Measurements from ENCODE around the gene GJA9. TPM values are rescaled to one million over a fixed set of nuclear protein-coding genes. Genes with fewer than 3 reads are reported as not detected.

GJA9 gene
- polyA plus RNA-seq, 4 donors, result 0.31 TPM; not detected in 3

- no peak for DNase-seq
- H3K4me1 ChIP-seq (ENCODE audit: control insufficient read depth in 3 of 3, insufficient read depth in 2 of 3, low read depth in 1 of 3, low read length in 2 of 3), result peaks cover 0 to 4% (median 0%) of the 10 kb centered on the region in 3 donors
- no peak overlapping the region for H3K4me3 ChIP-seq (ENCODE audit: low read depth in 1 of 3, low read length in 3 of 3)
- peaks cover 0 to 7% (median 3%) of the 10 kb centered on the region in 3 donors for H3K36me3 ChIP-seq (ENCODE audit: control insufficient read depth in 3 of 3, insufficient read depth in 2 of 3, low read depth in 1 of 3, low read length in 3 of 3)
- WGBS, 3 donors, result 95 to 97% (median 96%) methylated on average over 8 of the region's 8 CpGs
- no peaks in the 10 kb centered on the region for H3K27me3 ChIP-seq (ENCODE audit: control insufficient read depth in 3 of 3, insufficient read depth in 3 of 3, low read length in 3 of 3)
- no peaks in the 10 kb centered on the region for H3K9me3 ChIP-seq (ENCODE audit: control insufficient read depth in 2 of 2, insufficient read depth in 1 of 2, low read depth in 1 of 2, low read length in 1 of 2)
- no peak overlapping the region for H3K27ac ChIP-seq (ENCODE audit: low read depth in 1 of 3, low read length in 2 of 3)
- FAIRE-seq, result no peak
Measured at GRCh38 chr1:38867208-38867607, 14.2 kb downstream of the GJA9 start.

DNA sequence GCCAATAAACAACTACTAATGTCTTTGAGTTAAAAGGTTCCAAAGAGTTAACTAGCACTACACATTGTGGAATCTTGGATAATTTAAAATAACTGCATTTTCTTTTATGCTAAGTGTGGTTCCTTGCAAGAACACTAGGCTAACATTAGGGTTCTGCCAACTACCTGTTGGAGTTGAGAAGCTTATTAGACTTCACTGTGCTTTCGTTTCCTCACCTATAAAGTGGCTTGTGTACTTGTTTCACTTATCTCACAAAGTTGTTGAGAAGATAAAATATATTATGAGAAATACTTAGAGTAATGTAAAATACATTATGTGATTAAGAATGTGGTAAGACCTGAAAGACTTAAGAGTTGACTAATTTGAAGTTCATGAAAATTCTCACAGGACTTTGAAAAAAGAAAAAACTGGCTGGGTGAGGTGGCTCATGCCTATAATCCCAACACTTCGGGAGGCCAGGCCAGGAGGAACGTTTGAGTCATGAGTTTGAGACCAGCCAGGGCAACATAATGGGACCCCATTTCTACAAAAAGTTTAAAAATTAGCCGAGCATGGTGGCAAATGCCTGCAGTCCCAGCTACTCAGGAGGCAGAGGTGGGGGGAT is 16.2 kb downstream of the GJA9 start:
- Histone ChIP-seq H3K4me3 (ENCODE audit: low read depth in 1 of 3, low read length in 3 of 3) (no peak overlapping the region), H3K27me3 (ENCODE audit: control insufficient read depth in 3 of 3, insufficient read depth in 3 of 3, low read length in 3 of 3) (no peaks in the 10 kb centered on the region), H3K36me3 (ENCODE audit: control insufficient read depth in 3 of 3, insufficient read depth in 2 of 3, low read depth in 1 of 3, low read length in 3 of 3) (peaks cover 0 to 7% (median 4%) of the 10 kb centered on the region in 3 donors), H3K9me3 (ENCODE audit: control insufficient read depth in 2 of 2, insufficient read depth in 1 of 2, low read depth in 1 of 2, low read length in 1 of 2) (no peaks in the 10 kb centered on the region), H3K27ac (ENCODE audit: low read depth in 1 of 3, low read length in 2 of 3) (no peak overlapping the region), H3K4me1 (ENCODE audit: control insufficient read depth in 3 of 3, insufficient read depth in 2 of 3, low read depth in 1 of 3, low read length in 2 of 3) (peaks cover 0 to 6% (median 0%) of the 10 kb centered on the region in 3 donors)
- 74 to 81% (median 78%) methylated on average over 4 of the region's 4 CpGs for WGBS, 3 donors
- FAIRE-seq (no peak), DNase-seq (no peak)

GRCh38 chr1:38860454-38860795 is 21.0 kb downstream of the GJA9 start:
- peak overlapping the region in 2 of 3 donors; percentile 66 to 70 for H3K27ac ChIP-seq (ENCODE audit: low read depth in 1 of 3, low read length in 2 of 3)
- FAIRE-seq (no peak), DNase-seq (peak; percentile 21 to 50)

DNA sequence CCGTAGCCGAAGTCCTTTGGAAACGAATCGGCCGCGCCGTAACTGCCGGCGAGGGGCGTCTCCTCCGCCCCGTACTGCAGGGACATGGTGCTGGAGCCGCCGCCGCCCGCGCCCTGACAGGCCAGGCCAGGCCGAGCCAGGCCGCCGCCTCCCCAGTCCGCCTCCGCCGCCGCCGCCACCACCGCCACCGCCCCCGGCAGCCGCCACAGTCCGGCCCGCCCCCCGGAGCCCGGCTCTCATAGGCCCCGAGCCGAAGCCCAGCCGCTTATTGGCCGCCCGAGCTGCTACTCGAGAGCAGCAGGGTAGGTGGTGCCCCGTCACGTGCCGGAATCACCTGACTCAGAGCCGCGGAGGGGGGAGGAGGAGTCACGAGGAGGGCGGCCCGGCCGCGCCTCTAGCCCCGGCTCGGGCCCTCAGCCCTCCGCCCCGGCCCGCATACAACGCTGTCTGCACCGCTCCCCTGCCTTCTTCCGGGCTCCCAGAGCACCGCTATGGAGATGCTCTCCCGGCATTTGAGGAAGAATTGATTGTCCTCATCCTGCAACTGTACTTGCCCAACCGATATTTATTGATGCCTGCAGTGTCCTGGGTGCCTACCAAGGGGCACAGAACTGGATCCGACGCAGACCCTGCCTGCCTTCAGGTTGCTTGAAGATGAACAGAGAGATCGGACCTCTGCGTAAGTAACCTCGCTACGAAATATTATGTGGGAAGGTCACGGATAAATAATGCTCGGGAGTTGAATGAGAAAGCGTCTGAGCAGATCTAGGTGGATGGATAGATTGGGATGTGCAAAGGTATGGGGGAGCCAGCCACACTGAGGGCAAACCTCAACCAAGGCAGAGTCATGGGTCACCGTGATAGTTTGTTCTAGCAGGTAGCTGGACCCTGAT is 21.6 kb downstream of the GJA9 start, which contains the start of gene RRAGC:
RRAGC (minus strand) TSS at position 212 of the 893 bp plus-strand sequence; CDS start at position 86, 126 bp downstream.
- Histone ChIP-seq H3K4me3 (ENCODE audit: low read depth in 1 of 3, low read length in 3 of 3) (peak within 1 kb of the TSS; percentile 63 to 99 (median 86)), H3K27ac (ENCODE audit: low read depth in 1 of 3, low read length in 2 of 3) (peak within 1 kb of the TSS; percentile 79 to 94 (median 93)), H3K27me3 (ENCODE audit: control insufficient read depth in 3 of 3, insufficient read depth in 3 of 3, low read length in 3 of 3) (no peaks in the 10 kb centered on the region), H3K9me3 (ENCODE audit: control insufficient read depth in 2 of 2, insufficient read depth in 1 of 2, low read depth in 1 of 2, low read length in 1 of 2) (no peaks in the 10 kb centered on the region), H3K4me1 (ENCODE audit: control insufficient read depth in 3 of 3, insufficient read depth in 2 of 3, low read depth in 1 of 3, low read length in 2 of 3) (peaks cover 0 to 14% (median 3%) of the 10 kb centered on the region in 3 donors), H3K36me3 (ENCODE audit: control insufficient read depth in 3 of 3, insufficient read depth in 2 of 3, low read depth in 1 of 3, low read length in 3 of 3) (peaks cover 0 to 8% (median 0%) of the 10 kb centered on the region in 3 donors)
- WGBS, 3 donors, result 0% methylated on average over 43 to 70 of the region's 70 CpGs
- FAIRE-seq (no peak), DNase-seq (peak; percentile 99)

More at GRCh38 chr1:38860454-38860795, 21.0 kb downstream of the GJA9 start:
- 3 to 9% (median 7%) methylated on average over 6 of the region's 6 CpGs for WGBS, 3 donors
- Histone ChIP-seq H3K4me1 (ENCODE audit: control insufficient read depth in 3 of 3, insufficient read depth in 2 of 3, low read depth in 1 of 3, low read length in 2 of 3) (peaks cover 0 to 14% (median 3%) of the 10 kb centered on the region in 3 donors), H3K4me3 (ENCODE audit: low read depth in 1 of 3, low read length in 3 of 3) (peak overlapping the region; percentile 33 to 83 (median 63)), H3K9me3 (ENCODE audit: control insufficient read depth in 2 of 2, insufficient read depth in 1 of 2, low read depth in 1 of 2, low read length in 1 of 2) (no peaks in the 10 kb centered on the region), H3K27me3 (ENCODE audit: control insufficient read depth in 3 of 3, insufficient read depth in 3 of 3, low read length in 3 of 3) (no peaks in the 10 kb centered on the region), H3K36me3 (ENCODE audit: control insufficient read depth in 3 of 3, insufficient read depth in 2 of 3, low read depth in 1 of 3, low read length in 3 of 3) (peaks cover 0 to 5% (median 2%) of the 10 kb centered on the region in 3 donors)

DNA sequence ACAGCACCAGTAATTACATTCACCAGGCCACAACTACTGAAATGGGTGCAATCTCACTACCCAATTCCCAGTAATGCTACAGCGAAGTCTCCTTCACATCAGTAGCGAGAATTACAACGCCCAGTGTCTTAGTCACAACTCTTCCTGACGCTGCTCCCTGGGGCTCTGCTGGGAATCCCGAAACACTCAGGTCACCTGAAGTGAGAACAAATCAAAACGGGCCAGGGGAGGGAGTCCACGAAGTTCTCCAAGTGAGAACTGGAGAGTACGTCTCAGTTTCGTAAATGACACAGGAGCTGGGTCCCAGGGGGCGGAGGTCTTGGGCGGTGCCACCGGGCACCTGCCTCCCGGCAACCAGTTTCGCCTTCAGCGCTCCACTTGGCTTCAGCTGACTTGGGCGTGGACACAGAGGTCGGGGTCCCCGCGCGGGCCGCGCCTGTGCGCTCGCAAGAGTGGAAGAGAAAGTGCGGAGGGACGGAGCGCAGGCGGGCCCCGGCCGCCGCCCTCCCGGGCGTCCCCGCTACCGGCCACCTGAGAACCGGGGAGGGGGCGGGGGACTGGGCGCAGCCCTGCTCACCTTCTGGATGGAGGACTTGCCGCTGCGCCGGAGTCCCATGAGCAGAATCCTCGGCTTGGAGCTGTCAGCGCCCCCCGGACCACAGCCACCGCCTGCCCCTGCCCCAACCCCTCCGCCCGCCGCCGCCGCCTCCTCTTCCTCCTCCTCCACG is 22.4 kb downstream of the GJA9 start:
- Histone ChIP-seq H3K27ac (ENCODE audit: low read depth in 1 of 3, low read length in 2 of 3) (peak overlapping the region; percentile 79 to 94 (median 93)), H3K27me3 (ENCODE audit: control insufficient read depth in 3 of 3, insufficient read depth in 3 of 3, low read length in 3 of 3) (no peaks in the 10 kb centered on the region), H3K36me3 (ENCODE audit: control insufficient read depth in 3 of 3, insufficient read depth in 2 of 3, low read depth in 1 of 3, low read length in 3 of 3) (peaks cover 0 to 11% (median 0%) of the 10 kb centered on the region in 3 donors), H3K9me3 (ENCODE audit: control insufficient read depth in 2 of 2, insufficient read depth in 1 of 2, low read depth in 1 of 2, low read length in 1 of 2) (no peaks in the 10 kb centered on the region), H3K4me1 (ENCODE audit: control insufficient read depth in 3 of 3, insufficient read depth in 2 of 3, low read depth in 1 of 3, low read length in 2 of 3) (peaks cover 0 to 14% (median 3%) of the 10 kb centered on the region in 3 donors), H3K4me3 (ENCODE audit: low read depth in 1 of 3, low read length in 3 of 3) (peak overlapping the region; percentile 63 to 99 (median 86))
- WGBS, 3 donors, result 0 to 1% (median 0%) methylated on average over 32 to 51 of the region's 51 CpGs
- DNase-seq (peak; percentile 83 to 89), FAIRE-seq (no peak)

DNA sequence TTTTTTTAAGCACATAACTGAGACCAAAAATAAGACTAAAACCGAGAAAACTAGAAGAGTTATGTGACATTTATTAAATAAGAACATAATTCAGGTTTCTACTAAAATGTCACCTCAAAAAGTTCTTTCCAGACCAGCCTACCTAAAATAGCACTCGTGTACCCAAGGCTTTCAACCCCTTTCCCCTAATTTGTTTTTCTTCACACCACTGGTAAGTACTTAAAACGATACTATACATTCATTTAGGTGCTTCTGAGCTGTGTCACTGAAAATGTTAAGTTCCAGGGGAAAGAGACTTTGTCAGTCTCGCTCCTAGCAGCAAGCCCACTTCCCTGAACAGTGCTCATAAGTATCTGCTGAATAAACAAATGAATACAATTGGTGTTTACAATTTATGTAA is 28.6 kb downstream of the GJA9 start:
- no peak for DNase-seq
- WGBS, 3 donors, result 72 to 76% (median 74%) methylated on average over 4 of the region's 4 CpGs
- no peak overlapping the region for H3K4me3 ChIP-seq (ENCODE audit: low read depth in 1 of 3, low read length in 3 of 3)
- H3K4me1 ChIP-seq (ENCODE audit: control insufficient read depth in 3 of 3, insufficient read depth in 2 of 3, low read depth in 1 of 3, low read length in 2 of 3), result peaks cover 0 to 3% (median 3%) of the 10 kb centered on the region in 3 donors
- H3K9me3 ChIP-seq (ENCODE audit: control insufficient read depth in 2 of 2, insufficient read depth in 1 of 2, low read depth in 1 of 2, low read length in 1 of 2), result no peaks in the 10 kb centered on the region
- H3K27ac ChIP-seq (ENCODE audit: low read depth in 1 of 3, low read length in 2 of 3), result no peak overlapping the region
- peaks cover 6 to 23% (median 15%) of the 10 kb centered on the region in 3 donors for H3K36me3 ChIP-seq (ENCODE audit: control insufficient read depth in 3 of 3, insufficient read depth in 2 of 3, low read depth in 1 of 3, low read length in 3 of 3)
- H3K27me3 ChIP-seq (ENCODE audit: control insufficient read depth in 3 of 3, insufficient read depth in 3 of 3, low read length in 3 of 3), result no peaks in the 10 kb centered on the region
- FAIRE-seq, result no peak

DNA sequence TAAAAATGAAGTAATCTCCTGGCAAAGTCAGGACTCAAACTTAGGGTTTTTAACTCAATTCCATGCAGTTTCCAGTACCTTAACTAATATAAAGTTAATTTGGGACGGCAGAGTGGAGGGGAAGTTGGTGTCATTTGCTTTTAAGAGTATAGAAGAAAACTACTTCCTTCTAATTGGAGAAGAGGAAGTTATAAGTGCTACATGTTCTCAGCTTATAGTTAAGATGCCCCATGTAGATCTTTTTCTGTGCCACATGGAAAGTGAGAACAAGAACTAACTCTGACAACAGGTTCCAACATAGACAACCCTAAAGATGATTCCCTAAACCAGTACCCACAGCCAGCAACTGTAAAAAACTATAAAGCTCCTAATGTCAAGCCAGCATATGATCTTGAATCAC is 33.3 kb downstream of the GJA9 start:
- FAIRE-seq (no peak), DNase-seq (no peak)
- 77 to 92% (median 92%) methylated on average over 1 of the region's 1 CpG for WGBS, 3 donors
- Histone ChIP-seq H3K36me3 (ENCODE audit: control insufficient read depth in 3 of 3, insufficient read depth in 2 of 3, low read depth in 1 of 3, low read length in 3 of 3) (peaks cover 6 to 27% (median 25%) of the 10 kb centered on the region in 3 donors), H3K4me1 (ENCODE audit: control insufficient read depth in 3 of 3, insufficient read depth in 2 of 3, low read depth in 1 of 3, low read length in 2 of 3) (no peaks in the 10 kb centered on the region), H3K4me3 (ENCODE audit: low read depth in 1 of 3, low read length in 3 of 3) (no peak overlapping the region), H3K27ac (ENCODE audit: low read depth in 1 of 3, low read length in 2 of 3) (no peak overlapping the region), H3K9me3 (ENCODE audit: control insufficient read depth in 2 of 2, insufficient read depth in 1 of 2, low read depth in 1 of 2, low read length in 1 of 2) (no peaks in the 10 kb centered on the region), H3K27me3 (ENCODE audit: control insufficient read depth in 3 of 3, insufficient read depth in 3 of 3, low read length in 3 of 3) (no peaks in the 10 kb centered on the region)

DNA sequence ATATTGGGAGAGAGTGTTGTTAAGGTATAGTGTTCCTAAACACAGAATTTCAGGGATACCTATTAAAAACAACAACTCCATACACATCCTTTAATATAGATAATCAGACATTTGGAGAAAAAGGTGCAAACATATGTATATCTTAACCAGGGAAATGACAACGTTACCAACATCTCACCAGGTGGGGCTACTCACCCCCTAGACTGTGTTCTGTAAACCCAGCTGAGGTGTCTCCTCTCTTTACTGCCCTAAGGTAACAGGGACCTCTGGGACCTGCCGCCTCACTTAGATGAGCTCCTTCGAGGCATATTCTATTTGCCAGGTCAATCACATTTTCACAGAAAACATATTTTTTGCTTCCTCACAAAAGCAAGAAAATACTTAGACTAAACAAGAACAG is 35.2 kb downstream of the GJA9 start:
- H3K27ac ChIP-seq (ENCODE audit: low read depth in 1 of 3, low read length in 2 of 3), result no peak overlapping the region
- WGBS, 3 donors, result 79 to 94% (median 91%) methylated on average over 3 of the region's 3 CpGs
- H3K4me1 ChIP-seq (ENCODE audit: control insufficient read depth in 3 of 3, insufficient read depth in 2 of 3, low read depth in 1 of 3, low read length in 2 of 3), result no peaks in the 10 kb centered on the region
- no peak overlapping the region for H3K4me3 ChIP-seq (ENCODE audit: low read depth in 1 of 3, low read length in 3 of 3)
- no peaks in the 10 kb centered on the region for H3K27me3 ChIP-seq (ENCODE audit: control insufficient read depth in 3 of 3, insufficient read depth in 3 of 3, low read length in 3 of 3)
- H3K9me3 ChIP-seq (ENCODE audit: control insufficient read depth in 2 of 2, insufficient read depth in 1 of 2, low read depth in 1 of 2, low read length in 1 of 2), result no peaks in the 10 kb centered on the region
- peaks cover 3 to 31% (median 21%) of the 10 kb centered on the region in 3 donors for H3K36me3 ChIP-seq (ENCODE audit: control insufficient read depth in 3 of 3, insufficient read depth in 2 of 3, low read depth in 1 of 3, low read length in 3 of 3)
- DNase-seq (no peak), FAIRE-seq (no peak)
